ENCODE data around the gene TTLL6. TPM values are rescaled to one million over a fixed set of nuclear protein-coding genes. Genes with fewer than 3 reads are reported as not detected.
A peak's percentile ranks its signal among the peaks of the same experiment; 100 is the strongest.
"Not testable (repeated sequence)": the region's sequence is repeated elsewhere in the genome, so short reads cannot be mapped to it uniquely, and the experiment has no call there.

TTLL6 gene
- polyA plus RNA-seq, 1 donor from 2014 or later, result not detected

GRCh38 chr17:48830840-48831548, 14.0 kb upstream of the TTLL6 start, which contains the start of gene CALCOCO2:
Gene CALCOCO2 (plus strand): TSS chr17:48831035. CDS start chr17:48841708, 10,673 bp downstream.
- no peaks in the 10 kb centered on the region for H3K9me3 ChIP-seq (ENCODE audit: low read length)
- peak within 1 kb of the TSS; percentile 61 for H3K9ac ChIP-seq (ENCODE audit: low read length)
- H3K4me2 ChIP-seq (ENCODE audit: low read length), result peak within 1 kb of the TSS; percentile 23
- no peak within 1 kb of the TSS for H3K27ac ChIP-seq (ENCODE audit: low read length)
- no peaks in the 10 kb centered on the region for H3K9me2 ChIP-seq (ENCODE audit: insufficient read depth, low read length)
- H3K4me3 ChIP-seq (ENCODE audit: low read length), result peak within 1 kb of the TSS; percentile 74
- no peaks in the 10 kb centered on the region for H3K27me3 ChIP-seq (ENCODE audit: insufficient read depth, low read depth, low read length)
- peak within 1 kb of the TSS; percentile 77 for H2AFZ ChIP-seq (ENCODE audit: low read depth, low read length)
- no peaks in the 10 kb centered on the region for H3K79me2 ChIP-seq (replicated peaks; ENCODE audit: insufficient read depth, low read length)
- no peaks in the 10 kb centered on the region for H3F3A ChIP-seq (ENCODE audit: insufficient read depth, low read length, poor library complexity, severe bottlenecking)
- TF ChIP-seq CTCF (IDR thresholded peaks at IDR 0.05; ENCODE audit: poor library complexity, severe bottlenecking), result peak; percentile 46
- TF ChIP-seq MXI1 (conservative IDR thresholded peaks at IDR 0.05; ENCODE audit: poor library complexity, severe bottlenecking), result peak; percentile 24
- peak; percentile 26 for TF ChIP-seq POLR2AphosphoS5 (IDR thresholded peaks at IDR 0.05)
- no peak for TF ChIP-seq REST (IDR thresholded peaks at IDR 0.05; ENCODE audit: borderline replicate concordance)
- H4K20me1 ChIP-seq (ENCODE audit: insufficient read depth), result no peaks in the 10 kb centered on the region
- no peaks in the 10 kb centered on the region for H3K36me3 ChIP-seq (ENCODE audit: insufficient read depth, low read length)

- Histone ChIP-seq H4K20me1 (ENCODE audit: insufficient read depth) (no peaks in the 10 kb centered on the region), H3K9me3 (ENCODE audit: low read length) (no peaks in the 10 kb centered on the region), H3K27ac (ENCODE audit: low read length) (no peak overlapping the region), H3K4me2 (ENCODE audit: low read length) (no peak overlapping the region), H3K27me3 (ENCODE audit: insufficient read depth, low read depth, low read length) (no peaks in the 10 kb centered on the region), H2AFZ (ENCODE audit: low read depth, low read length) (no peak overlapping the region), H3K9me2 (ENCODE audit: insufficient read depth, low read length) (no peaks in the 10 kb centered on the region), H3K79me2 (replicated peaks; ENCODE audit: insufficient read depth, low read length) (no peaks in the 10 kb centered on the region), H3K4me3 (ENCODE audit: low read length) (no peak overlapping the region), H3F3A (ENCODE audit: insufficient read depth, low read length, poor library complexity, severe bottlenecking) (no peaks in the 10 kb centered on the region), H3K9ac (ENCODE audit: low read length) (no peak overlapping the region), H3K36me3 (ENCODE audit: insufficient read depth, low read length) (no peaks in the 10 kb centered on the region)
- TF ChIP-seq EZH2 (IDR thresholded peaks at IDR 0.05; ENCODE audit: borderline replicate concordance, insufficient read depth, low read length, poor library complexity, severe bottlenecking), result no peak
- TF ChIP-seq EP300 (conservative IDR thresholded peaks at IDR 0.05; ENCODE audit: poor library complexity, severe bottlenecking), result no peak
- no peak for TF ChIP-seq RAD21 (conservative IDR thresholded peaks at IDR 0.05)
- TF ChIP-seq REST (IDR thresholded peaks at IDR 0.05; ENCODE audit: borderline replicate concordance), result no peak
- no peak for TF ChIP-seq CTCF (IDR thresholded peaks at IDR 0.05; ENCODE audit: poor library complexity, severe bottlenecking)
- no peak for TF ChIP-seq POLR2AphosphoS5 (IDR thresholded peaks at IDR 0.05)
Measured at GRCh38 chr17:48825446-48826381, 8.7 kb upstream of the TTLL6 start.

- H3K9ac ChIP-seq (ENCODE audit: low read length); H3K36me3 ChIP-seq (ENCODE audit: insufficient read depth, low read length); H3K9me3 ChIP-seq (ENCODE audit: low read length); H3K4me3 ChIP-seq (ENCODE audit: low read length); H3F3A ChIP-seq (ENCODE audit: insufficient read depth, low read length, poor library complexity, severe bottlenecking); H4K20me1 ChIP-seq (ENCODE audit: insufficient read depth); H3K4me2 ChIP-seq (ENCODE audit: low read length); H3K9me2 ChIP-seq (ENCODE audit: insufficient read depth, low read length); H3K27ac ChIP-seq (ENCODE audit: low read length); H3K79me2 ChIP-seq (replicated peaks; ENCODE audit: insufficient read depth, low read length); H2AFZ ChIP-seq (ENCODE audit: low read depth, low read length): not testable (repeated sequence)
- H3K27me3 ChIP-seq (ENCODE audit: insufficient read depth, low read depth, low read length), result peaks cover 19% of the 10 kb centered on the region
Measured at GRCh38 chr17:48820936-48821335, 3.9 kb upstream of the TTLL6 start.
